GM12873 (cell line): ENCODE measurements around the gene DDX31.

Experiments
- CTCF ChIP-seq: IDR thresholded peaks from 2 replicates; pipeline ENCODE4 v1.5.1; 2012; ENCODE audit warnings: low read depth, mild to moderate bottlenecking, moderate library complexity, low read length, control low read depth; ENCODE audit not compliant: insufficient read depth; ENCODE audit errors: missing control alignments

DDX31 gene

GRCh38 chr9:132564526-132564925 is 105.3 kb downstream of the DDX31 start:
- no peak for TF ChIP-seq CTCF

GRCh38 chr9:132562306-132562573 is 107.5 kb downstream of the DDX31 start:
- no peak for TF ChIP-seq CTCF

- TF ChIP-seq CTCF: no peak
Measured at GRCh38 chr9:132560616-132561202, 109.1 kb downstream of the DDX31 start.

GRCh38 chr9:132559711-132560110 is 110.1 kb downstream of the DDX31 start:
- TF ChIP-seq CTCF: no peak

GRCh38 chr9:132557159-132557558 is 112.6 kb downstream of the DDX31 start:
- no peak for TF ChIP-seq CTCF

- no peak for TF ChIP-seq CTCF
Measured at GRCh38 chr9:132556714-132557113, 113.1 kb downstream of the DDX31 start.

- no peak for TF ChIP-seq CTCF
Measured at GRCh38 chr9:132556235-132556634, 113.5 kb downstream of the DDX31 start.
